Measurements from ENCODE around the gene HSF5.

HSF5 gene

DNA sequence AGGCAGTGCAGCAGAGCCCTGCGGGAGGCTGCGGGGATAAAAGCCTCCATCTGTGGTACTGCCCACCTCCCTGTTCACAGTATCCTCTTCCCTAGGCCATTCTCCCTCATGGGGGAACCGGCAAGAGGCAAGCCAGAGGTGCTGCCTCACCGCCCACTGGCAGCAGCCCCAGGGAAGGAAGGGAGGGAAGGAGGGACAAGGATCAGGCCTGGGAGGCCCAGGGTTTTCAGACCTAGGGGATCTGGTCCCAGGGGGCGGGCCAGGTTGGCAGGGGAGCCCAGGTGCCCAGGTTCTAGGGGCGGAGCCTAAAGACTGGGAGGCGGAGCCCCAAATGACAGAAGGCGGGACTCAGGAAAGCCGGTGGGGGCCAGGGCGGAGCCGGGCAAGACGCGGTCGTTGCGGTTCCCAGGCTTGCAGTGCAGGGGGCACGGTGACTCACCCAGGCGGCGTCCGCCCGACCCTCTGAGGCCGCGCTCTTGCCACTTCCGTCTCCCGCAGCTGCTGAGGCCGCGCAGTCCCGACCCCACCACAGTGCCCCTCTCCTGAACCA lies 29.2 kb upstream of the HSF5 start:
- H3K27me3 ChIP-seq (ENCODE audit: control insufficient read depth in 5 of 5, insufficient read depth in 4 of 5, low read length in 5 of 5): no peaks in the 10 kb centered on the region
- peaks cover 9 to 51% (median 43%) of the 10 kb centered on the region in 5 donors for H3K4me1 ChIP-seq (ENCODE audit: control insufficient read depth in 5 of 5, insufficient read depth in 5 of 5, low read length in 5 of 5)

DNA sequence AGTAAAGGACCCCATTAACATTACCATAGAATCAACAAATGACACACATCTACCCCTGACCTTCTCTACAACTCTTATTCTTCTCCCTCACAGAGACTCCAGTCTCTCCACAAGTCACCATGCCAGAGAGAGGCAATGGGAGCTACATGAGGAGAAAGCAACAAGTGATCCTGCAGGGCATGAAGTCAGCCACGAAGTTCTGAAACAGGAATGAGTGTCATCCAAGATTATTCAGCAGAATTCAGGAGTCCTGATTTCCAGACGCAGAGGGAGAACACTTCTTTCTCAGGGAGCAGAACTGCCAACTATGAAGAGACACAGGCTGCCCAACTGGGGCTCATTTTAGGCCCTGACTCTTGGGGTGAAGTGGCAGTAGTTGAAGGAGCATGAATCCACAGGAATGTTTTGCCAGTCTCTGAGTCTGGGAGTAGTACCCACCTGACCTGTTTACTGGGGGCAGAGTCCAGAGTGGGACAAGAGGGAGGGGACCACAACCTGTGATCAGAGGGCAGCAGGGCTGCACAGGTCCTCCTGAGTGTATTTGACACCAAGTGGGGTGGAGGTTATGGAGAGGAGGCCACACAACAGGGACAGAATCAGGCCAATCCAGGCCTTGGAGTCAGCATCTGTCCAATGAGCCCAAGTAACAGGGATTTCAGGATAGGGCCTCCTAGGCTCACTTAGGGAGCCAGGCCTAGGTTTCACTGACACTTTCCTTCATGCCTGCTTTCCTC lies 28.6 kb upstream of the HSF5 start:
- Histone ChIP-seq H3K4me1 (ENCODE audit: control insufficient read depth in 5 of 5, insufficient read depth in 5 of 5, low read length in 5 of 5) (peaks cover 9 to 51% (median 43%) of the 10 kb centered on the region in 5 donors), H3K27me3 (ENCODE audit: control insufficient read depth in 5 of 5, insufficient read depth in 4 of 5, low read length in 5 of 5) (no peaks in the 10 kb centered on the region), H3K27ac (ENCODE audit: low read depth, low read length) (peak overlapping the region; percentile 94)

More for the DNA sequence above, 29.2 kb upstream of the HSF5 start:
- peak overlapping the region; percentile 94 for H3K27ac ChIP-seq (ENCODE audit: low read depth, low read length)
- H3K9me3 ChIP-seq (ENCODE audit: control insufficient read depth in 5 of 5, low read length in 5 of 5): no peaks in the 10 kb centered on the region
- H3K36me3 ChIP-seq (ENCODE audit: control insufficient read depth in 5 of 5, insufficient read depth in 5 of 5, low read length in 5 of 5): peaks cover 0 to 6% (median 4%) of the 10 kb centered on the region in 5 donors
- peak overlapping the region; percentile 80 to 92 (median 90) for H3K9ac ChIP-seq (ENCODE audit: low read length in 5 of 5)
- H3K4me3 ChIP-seq (ENCODE audit: low read depth in 1 of 5, low read length in 5 of 5): peak overlapping the region; percentile 77 to 99 (median 95)

DNA sequence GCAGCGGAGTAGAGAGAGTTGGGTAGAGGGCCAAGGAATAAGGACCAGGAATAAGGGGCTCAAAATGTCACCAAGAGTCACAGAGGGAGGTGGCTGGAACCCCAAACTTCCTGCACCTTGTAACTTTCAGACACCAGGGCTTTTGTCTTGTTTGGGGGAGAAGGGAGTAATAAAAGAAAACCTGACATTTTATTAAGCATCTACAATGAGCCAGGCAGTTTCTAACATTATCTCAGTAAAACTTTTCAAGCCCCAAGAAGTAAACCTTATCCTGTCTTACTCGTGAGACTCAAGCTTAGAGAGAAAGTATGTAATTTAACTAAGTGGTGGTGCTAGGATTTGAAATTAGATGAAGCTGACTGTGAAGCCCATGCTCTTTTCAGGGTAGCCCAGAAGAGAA lies 27.1 kb upstream of the HSF5 start:
- peak overlapping the region in 2 of 5 donors; percentile 67 to 68 for H3K4me3 ChIP-seq (ENCODE audit: low read depth in 1 of 5, low read length in 5 of 5)
- H3K9ac ChIP-seq (ENCODE audit: low read length in 5 of 5): peak overlapping the region in 2 of 5 donors; percentile 45 to 54
- H3K27ac ChIP-seq (ENCODE audit: low read depth, low read length): peak overlapping the region; percentile 76
- peaks cover 9 to 47% (median 43%) of the 10 kb centered on the region in 5 donors for H3K4me1 ChIP-seq (ENCODE audit: control insufficient read depth in 5 of 5, insufficient read depth in 5 of 5, low read length in 5 of 5)
- no peaks in the 10 kb centered on the region for H3K27me3 ChIP-seq (ENCODE audit: control insufficient read depth in 5 of 5, insufficient read depth in 4 of 5, low read length in 5 of 5)
- H3K36me3 ChIP-seq (ENCODE audit: control insufficient read depth in 5 of 5, insufficient read depth in 5 of 5, low read length in 5 of 5): peaks cover 4 to 25% (median 24%) of the 10 kb centered on the region in 5 donors
- H3K9me3 ChIP-seq (ENCODE audit: control insufficient read depth in 5 of 5, low read length in 5 of 5): no peaks in the 10 kb centered on the region

More for the DNA sequence above, 28.6 kb upstream of the HSF5 start:
- Histone ChIP-seq H3K9me3 (ENCODE audit: control insufficient read depth in 5 of 5, low read length in 5 of 5) (no peaks in the 10 kb centered on the region), H3K9ac (ENCODE audit: low read length in 5 of 5) (peak overlapping the region; percentile 80 to 92 (median 90)), H3K4me3 (ENCODE audit: low read depth in 1 of 5, low read length in 5 of 5) (peak overlapping the region; percentile 77 to 99 (median 95)), H3K36me3 (ENCODE audit: control insufficient read depth in 5 of 5, insufficient read depth in 5 of 5, low read length in 5 of 5) (peaks cover 0 to 12% (median 10%) of the 10 kb centered on the region in 5 donors)

GRCh38 chr17:58514770-58515157 lies 26.6 kb upstream of the HSF5 start:
- peaks cover 9 to 47% (median 38%) of the 10 kb centered on the region in 5 donors for H3K4me1 ChIP-seq (ENCODE audit: control insufficient read depth in 5 of 5, insufficient read depth in 5 of 5, low read length in 5 of 5)
- no peaks in the 10 kb centered on the region for H3K9me3 ChIP-seq (ENCODE audit: control insufficient read depth in 5 of 5, low read length in 5 of 5)
- peak overlapping the region; percentile 76 for H3K27ac ChIP-seq (ENCODE audit: low read depth, low read length)
- H3K27me3 ChIP-seq (ENCODE audit: control insufficient read depth in 5 of 5, insufficient read depth in 4 of 5, low read length in 5 of 5): no peaks in the 10 kb centered on the region
- H3K36me3 ChIP-seq (ENCODE audit: control insufficient read depth in 5 of 5, insufficient read depth in 5 of 5, low read length in 5 of 5): peaks cover 7 to 30% (median 29%) of the 10 kb centered on the region in 5 donors
- peak overlapping the region in 4 of 5 donors; percentile 44 to 60 (median 50) for H3K9ac ChIP-seq (ENCODE audit: low read length in 5 of 5)
- peak overlapping the region; percentile 51 to 68 (median 66) for H3K4me3 ChIP-seq (ENCODE audit: low read depth in 1 of 5, low read length in 5 of 5)

DNA sequence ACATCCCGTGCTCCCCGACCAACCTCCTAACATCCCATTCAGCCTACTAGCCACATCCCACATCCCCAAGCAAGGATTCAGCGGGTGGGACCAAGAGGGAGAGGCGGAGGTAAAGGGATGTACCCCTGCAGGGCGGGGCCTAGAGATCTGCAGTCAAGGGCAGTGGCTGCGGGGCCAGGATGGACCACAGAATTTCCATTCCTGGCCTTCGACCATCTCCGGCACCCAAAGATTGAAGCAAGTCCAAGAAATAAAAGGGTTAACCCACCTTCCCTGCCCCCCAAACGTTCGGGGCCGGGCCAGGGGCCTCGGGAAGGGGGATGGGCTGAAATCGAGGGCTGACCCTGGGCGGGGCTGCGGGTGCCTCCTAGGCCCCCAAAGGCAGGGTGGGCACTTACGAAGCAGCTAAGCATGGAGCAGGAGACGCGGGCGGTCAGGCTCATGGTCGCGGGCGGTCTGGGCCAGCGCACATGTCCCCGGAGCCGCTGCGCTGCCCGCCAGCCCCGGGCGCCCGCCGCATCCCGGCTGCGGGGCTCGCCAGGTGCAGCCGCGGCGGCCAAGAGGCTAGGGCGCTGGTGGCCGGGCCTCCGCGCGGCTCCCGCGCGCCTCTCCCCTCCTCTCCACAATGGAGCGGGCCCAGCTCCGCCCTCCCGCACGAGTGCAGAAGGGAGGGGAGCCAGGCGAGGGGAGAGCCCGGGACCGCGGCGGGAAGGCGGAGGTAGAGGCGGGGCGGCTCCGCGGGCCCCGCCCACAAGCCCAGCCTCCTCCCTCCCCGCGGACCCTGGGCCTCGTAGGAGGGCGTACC lies 26.0 kb upstream of the HSF5 start, which contains the start of gene MTMR4:
MTMR4 (minus strand) TSS at position 674 of the 805 bp plus-strand sequence; CDS start at position 443, 231 bp downstream.
- peak within 1 kb of the TSS; percentile 63 to 70 (median 67) for H3K4me3 ChIP-seq (ENCODE audit: low read depth in 1 of 5, low read length in 5 of 5)
- H3K9me3 ChIP-seq (ENCODE audit: control insufficient read depth in 5 of 5, low read length in 5 of 5): no peaks in the 10 kb centered on the region
- peak within 1 kb of the TSS; percentile 76 for H3K27ac ChIP-seq (ENCODE audit: low read depth, low read length)
- peaks cover 7 to 36% (median 34%) of the 10 kb centered on the region in 5 donors for H3K36me3 ChIP-seq (ENCODE audit: control insufficient read depth in 5 of 5, insufficient read depth in 5 of 5, low read length in 5 of 5)
- peaks cover 9 to 45% (median 37%) of the 10 kb centered on the region in 5 donors for H3K4me1 ChIP-seq (ENCODE audit: control insufficient read depth in 5 of 5, insufficient read depth in 5 of 5, low read length in 5 of 5)
- peak within 1 kb of the TSS; percentile 44 to 79 (median 56) for H3K9ac ChIP-seq (ENCODE audit: low read length in 5 of 5)
- H3K27me3 ChIP-seq (ENCODE audit: control insufficient read depth in 5 of 5, insufficient read depth in 4 of 5, low read length in 5 of 5): no peaks in the 10 kb centered on the region

GRCh38 chr17:58513267-58513964 lies 25.2 kb upstream of the HSF5 start:
- H3K27ac ChIP-seq (ENCODE audit: low read depth, low read length): no peak overlapping the region
- H3K9me3 ChIP-seq (ENCODE audit: control insufficient read depth in 5 of 5, low read length in 5 of 5): no peaks in the 10 kb centered on the region
- peaks cover 7 to 44% (median 41%) of the 10 kb centered on the region in 5 donors for H3K36me3 ChIP-seq (ENCODE audit: control insufficient read depth in 5 of 5, insufficient read depth in 5 of 5, low read length in 5 of 5)
- peaks cover 7 to 38% (median 32%) of the 10 kb centered on the region in 5 donors for H3K4me1 ChIP-seq (ENCODE audit: control insufficient read depth in 5 of 5, insufficient read depth in 5 of 5, low read length in 5 of 5)
- no peaks in the 10 kb centered on the region for H3K27me3 ChIP-seq (ENCODE audit: control insufficient read depth in 5 of 5, insufficient read depth in 4 of 5, low read length in 5 of 5)
- peak overlapping the region; percentile 63 to 70 (median 67) for H3K4me3 ChIP-seq (ENCODE audit: low read depth in 1 of 5, low read length in 5 of 5)
- H3K9ac ChIP-seq (ENCODE audit: low read length in 5 of 5): peak overlapping the region; percentile 44 to 79 (median 56)

DNA sequence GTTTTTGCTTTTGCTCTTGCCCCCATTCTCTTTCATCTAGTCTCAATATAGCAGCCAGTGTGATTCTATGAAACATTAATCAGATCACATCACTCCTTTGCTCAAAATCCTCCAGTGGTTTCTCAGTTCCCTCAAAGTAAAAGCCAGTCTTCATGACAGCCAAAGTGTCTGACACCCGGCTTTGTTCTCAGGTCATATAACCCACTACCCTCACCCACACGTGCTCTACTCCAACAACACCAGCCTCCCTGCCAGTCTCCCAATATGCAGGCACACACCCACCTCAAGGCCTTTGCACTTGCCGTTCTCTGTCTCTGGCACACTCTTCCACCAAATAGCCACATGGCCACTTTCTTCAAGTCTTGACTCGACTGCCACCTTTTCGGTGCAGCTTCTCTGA lies 21.9 kb upstream of the HSF5 start:
- peaks cover 7 to 76% (median 71%) of the 10 kb centered on the region in 5 donors for H3K36me3 ChIP-seq (ENCODE audit: control insufficient read depth in 5 of 5, insufficient read depth in 5 of 5, low read length in 5 of 5)
- H3K4me1 ChIP-seq (ENCODE audit: control insufficient read depth in 5 of 5, insufficient read depth in 5 of 5, low read length in 5 of 5): peaks cover 0 to 26% (median 17%) of the 10 kb centered on the region in 5 donors
- no peak overlapping the region for H3K4me3 ChIP-seq (ENCODE audit: low read depth in 1 of 5, low read length in 5 of 5)
- no peak overlapping the region for H3K27ac ChIP-seq (ENCODE audit: low read depth, low read length)
- no peak overlapping the region for H3K9ac ChIP-seq (ENCODE audit: low read length in 5 of 5)
- no peaks in the 10 kb centered on the region for H3K9me3 ChIP-seq (ENCODE audit: control insufficient read depth in 5 of 5, low read length in 5 of 5)
- no peaks in the 10 kb centered on the region for H3K27me3 ChIP-seq (ENCODE audit: control insufficient read depth in 5 of 5, insufficient read depth in 4 of 5, low read length in 5 of 5)

GRCh38 chr17:58508341-58509067 lies 20.3 kb upstream of the HSF5 start:
- no peak overlapping the region for H3K4me3 ChIP-seq (ENCODE audit: low read depth in 1 of 5, low read length in 5 of 5)
- no peak overlapping the region for H3K9ac ChIP-seq (ENCODE audit: low read length in 5 of 5)
- peaks cover 7 to 91% (median 87%) of the 10 kb centered on the region in 5 donors for H3K36me3 ChIP-seq (ENCODE audit: control insufficient read depth in 5 of 5, insufficient read depth in 5 of 5, low read length in 5 of 5)
- no peaks in the 10 kb centered on the region for H3K9me3 ChIP-seq (ENCODE audit: control insufficient read depth in 5 of 5, low read length in 5 of 5)
- no peaks in the 10 kb centered on the region for H3K27me3 ChIP-seq (ENCODE audit: control insufficient read depth in 5 of 5, insufficient read depth in 4 of 5, low read length in 5 of 5)
- H3K4me1 ChIP-seq (ENCODE audit: control insufficient read depth in 5 of 5, insufficient read depth in 5 of 5, low read length in 5 of 5): peaks cover 0 to 13% (median 5%) of the 10 kb centered on the region in 5 donors
- no peak overlapping the region for H3K27ac ChIP-seq (ENCODE audit: low read depth, low read length)
